ENCODE measurements around the gene TMEM59L. TPM values are rescaled to one million over a fixed set of nuclear protein-coding genes. Genes with fewer than 3 reads are reported as not detected.

TMEM59L gene
- total and polyA plus RNA-seq, 10 donors: 0.15 to 0.74 (median 0.49) TPM; not detected in 5

- Histone ChIP-seq H3K9me3 (no peaks in the 10 kb centered on the region), H3K27me3 (replicated peaks in 1 of 7) (no peaks in the 10 kb centered on the region), H3K4me1 (peaks cover 0 to 63% (median 30%) of the 10 kb centered on the region in 6 donors), H3K27ac (peak overlapping the region in 3 of 8 donors; percentile 33 to 63 (median 37)), H3K4me3 (no peak overlapping the region), H3K36me3 (peaks cover 0 to 56% (median 20%) of the 10 kb centered on the region in 6 donors)
- intact Hi-C loops (cut with DNase I; ENCODE audit: low total_unique reads): no loop called here
- TF ChIP-seq POLR2A (IDR thresholded peaks at IDR 0.05): no peak
- peak in 1 of 3 donors; percentile 15 for TF ChIP-seq POLR2AphosphoS5 (IDR thresholded peaks at IDR 0.05)
- no peak for TF ChIP-seq CTCF (IDR thresholded peaks at IDR 0.05 in 8 of 11, conservative IDR thresholded peaks at IDR 0.05 in 3 of 11)
- no peak for DNase-seq
- WGBS, 5 donors: 40 to 55% (median 46%) methylated on average over 11 to 14 of the region's 14 CpGs
Measured at GRCh38 chr19:18663940-18664530, 51.4 kb downstream of the TMEM59L start.

- no peaks in the 10 kb centered on the region for H3K27me3 ChIP-seq (replicated peaks in 1 of 7)
- TF ChIP-seq CTCF (IDR thresholded peaks at IDR 0.05 in 8 of 11, conservative IDR thresholded peaks at IDR 0.05 in 3 of 11) (no peak), POLR2A (IDR thresholded peaks at IDR 0.05) (no peak), POLR2AphosphoS5 (IDR thresholded peaks at IDR 0.05) (no peak)
- H3K27ac ChIP-seq: no peak overlapping the region
- WGBS, 5 donors: 75 to 100% (median 94%) methylated on average over 10 to 22 of the region's 22 CpGs
- no peak overlapping the region for H3K4me3 ChIP-seq
- intact Hi-C loops (cut with DNase I; ENCODE audit: low total_unique reads): no loop called here
- no peaks in the 10 kb centered on the region for H3K9me3 ChIP-seq
- peaks cover 0 to 73% (median 28%) of the 10 kb centered on the region in 6 donors for H3K36me3 ChIP-seq
- DNase-seq: no peak
- peaks cover 0 to 46% (median 19%) of the 10 kb centered on the region in 6 donors for H3K4me1 ChIP-seq
Measured at GRCh38 chr19:18665771-18666202, 53.1 kb downstream of the TMEM59L start.

- Histone ChIP-seq H3K4me1 (peaks cover 0 to 41% (median 19%) of the 10 kb centered on the region in 6 donors), H3K27me3 (replicated peaks in 1 of 7) (no peaks in the 10 kb centered on the region), H3K9me3 (no peaks in the 10 kb centered on the region), H3K27ac (no peak overlapping the region), H3K36me3 (peaks cover 0 to 78% (median 30%) of the 10 kb centered on the region in 6 donors), H3K4me3 (no peak overlapping the region)
- TF ChIP-seq POLR2A (IDR thresholded peaks at IDR 0.05) (no peak), CTCF (IDR thresholded peaks at IDR 0.05 in 8 of 11, conservative IDR thresholded peaks at IDR 0.05 in 3 of 11) (no peak), POLR2AphosphoS5 (IDR thresholded peaks at IDR 0.05) (no peak)
- DNase-seq: no peak
- WGBS, 5 donors: 75 to 85% (median 77%) methylated on average over 8 to 12 of the region's 12 CpGs
- intact Hi-C loops (cut with DNase I; ENCODE audit: low total_unique reads): no loop called here
Measured at GRCh38 chr19:18666317-18666716, 53.6 kb downstream of the TMEM59L start.

GRCh38 chr19:18666784-18667183 is 54.1 kb downstream of the TMEM59L start:
- no peaks in the 10 kb centered on the region for H3K9me3 ChIP-seq
- intact Hi-C loops (cut with DNase I; ENCODE audit: low total_unique reads): no loop called here
- TF ChIP-seq POLR2AphosphoS5 (IDR thresholded peaks at IDR 0.05) (no peak), POLR2A (IDR thresholded peaks at IDR 0.05) (no peak), CTCF (IDR thresholded peaks at IDR 0.05 in 8 of 11, conservative IDR thresholded peaks at IDR 0.05 in 3 of 11) (no peak)
- peaks cover 0 to 39% (median 17%) of the 10 kb centered on the region in 6 donors for H3K4me1 ChIP-seq
- DNase-seq: no peak
- H3K4me3 ChIP-seq: no peak overlapping the region
- H3K27me3 ChIP-seq (replicated peaks in 1 of 7): no peaks in the 10 kb centered on the region
- WGBS, 5 donors: 83 to 96% (median 92%) methylated on average over 5 of the region's 5 CpGs
- H3K27ac ChIP-seq: no peak overlapping the region
- H3K36me3 ChIP-seq: peaks cover 0 to 81% (median 30%) of the 10 kb centered on the region in 6 donors

All from spleen (tissue), 11 donors.